ENCODE data around the gene LOC128125822. TPM values are rescaled to one million over a fixed set of nuclear protein-coding genes. Genes with fewer than 3 reads are reported as not detected.

LOC128125822 gene

DNA sequence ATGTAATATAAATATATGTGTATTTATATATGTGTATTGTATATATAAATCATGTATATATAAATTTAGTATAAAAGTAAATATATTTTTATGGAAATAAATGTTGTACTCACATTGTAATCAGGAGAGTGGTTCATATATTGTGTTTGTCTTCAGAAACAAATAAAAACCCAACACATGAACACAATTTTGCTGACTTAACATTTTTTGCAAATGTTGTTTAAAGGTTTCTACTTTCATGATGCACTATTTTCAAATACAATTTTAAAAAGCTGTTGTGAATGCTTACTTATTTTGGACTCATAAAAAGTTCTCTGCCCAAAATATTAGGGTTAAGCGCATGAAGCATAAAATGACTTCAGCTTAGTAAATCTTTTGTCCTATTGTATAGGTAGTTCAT lies 39.3 kb downstream of the LOC128125822 start:
- POLR2A ChIA-PET (ENCODE audit: low non-redundant PET), result no interaction called here
- BruUV-seq (replicated peaks), result no TSS peak
- no peak for DNase-seq (ENCODE audit: low spot score)
- Histone ChIP-seq H3K27me3 (replicated peaks; ENCODE audit: insufficient read depth, low read depth, low read length, poor library complexity) (no peaks in the 10 kb centered on the region), H3K4me3 (ENCODE audit: low read depth, low read length, poor library complexity, severe bottlenecking) (no peak overlapping the region), H3K9me3 (ENCODE audit: low read depth, low read length, poor library complexity, severe bottlenecking) (no peaks in the 10 kb centered on the region), H3K27ac (ENCODE audit: low read depth, low read length, poor library complexity, severe bottlenecking) (no peak overlapping the region), H3K36me3 (ENCODE audit: insufficient read depth, low read length, poor library complexity, severe bottlenecking) (no peaks in the 10 kb centered on the region), H3K4me1 (ENCODE audit: insufficient read depth, low read length, poor library complexity, severe bottlenecking) (no peaks in the 10 kb centered on the region)
- intact Hi-C loops (cut with micrococcal nuclease; ENCODE audit: unreplicated experiment), result no loop called here
- CTCF ChIA-PET, result no interaction called here
- TF ChIP-seq, protein P1, sequence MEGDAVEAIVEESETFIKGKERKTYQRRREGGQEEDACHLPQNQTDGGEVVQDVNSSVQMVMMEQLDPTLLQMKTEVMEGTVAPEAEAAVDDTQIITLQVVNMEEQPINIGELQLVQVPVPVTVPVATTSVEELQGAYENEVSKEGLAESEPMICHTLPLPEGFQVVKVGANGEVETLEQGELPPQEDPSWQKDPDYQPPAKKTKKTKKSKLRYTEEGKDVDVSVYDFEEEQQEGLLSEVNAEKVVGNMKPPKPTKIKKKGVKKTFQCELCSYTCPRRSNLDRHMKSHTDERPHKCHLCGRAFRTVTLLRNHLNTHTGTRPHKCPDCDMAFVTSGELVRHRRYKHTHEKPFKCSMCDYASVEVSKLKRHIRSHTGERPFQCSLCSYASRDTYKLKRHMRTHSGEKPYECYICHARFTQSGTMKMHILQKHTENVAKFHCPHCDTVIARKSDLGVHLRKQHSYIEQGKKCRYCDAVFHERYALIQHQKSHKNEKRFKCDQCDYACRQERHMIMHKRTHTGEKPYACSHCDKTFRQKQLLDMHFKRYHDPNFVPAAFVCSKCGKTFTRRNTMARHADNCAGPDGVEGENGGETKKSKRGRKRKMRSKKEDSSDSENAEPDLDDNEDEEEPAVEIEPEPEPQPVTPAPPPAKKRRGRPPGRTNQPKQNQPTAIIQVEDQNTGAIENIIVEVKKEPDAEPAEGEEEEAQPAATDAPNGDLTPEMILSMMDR (conservative IDR thresholded peaks at IDR 0.05; ENCODE audit: low read depth, low read length), result no peak
- no peak for TF ChIP-seq EZH2 (IDR thresholded peaks at IDR 0.05; ENCODE audit: borderline replicate concordance, low read depth, low read length, poor library complexity, severe bottlenecking)

DNA sequence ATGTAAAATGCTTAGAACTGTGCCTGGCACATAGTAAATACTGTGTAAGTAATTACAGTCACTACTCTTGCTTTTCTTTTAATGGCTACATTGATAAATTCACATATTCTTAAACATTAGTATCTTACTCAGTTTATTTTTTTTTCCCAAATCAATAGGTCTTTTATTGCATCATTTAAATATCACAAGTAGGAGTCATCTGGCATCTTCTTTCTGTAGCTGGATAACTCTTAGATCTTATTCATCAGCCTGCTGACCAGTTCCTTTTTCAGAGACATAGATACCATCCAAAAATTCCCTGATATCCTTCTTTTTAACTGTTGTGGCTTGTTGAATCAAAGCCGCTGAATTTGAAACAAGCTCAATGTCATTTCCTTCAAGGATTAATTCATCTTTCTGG lies 43.3 kb downstream of the LOC128125822 start:
- H3K36me3 ChIP-seq (ENCODE audit: insufficient read depth, low read length, poor library complexity, severe bottlenecking), result no peaks in the 10 kb centered on the region
- no peak overlapping the region for H3K27ac ChIP-seq (ENCODE audit: low read depth, low read length, poor library complexity, severe bottlenecking)
- ChIA-PET CTCF (no interaction called here), POLR2A (ENCODE audit: low non-redundant PET) (no interaction called here)
- intact Hi-C loops (cut with micrococcal nuclease; ENCODE audit: unreplicated experiment), result no loop called here
- TF ChIP-seq, protein P1 (conservative IDR thresholded peaks at IDR 0.05; ENCODE audit: low read depth, low read length), result no peak
- TF ChIP-seq EZH2 (IDR thresholded peaks at IDR 0.05; ENCODE audit: borderline replicate concordance, low read depth, low read length, poor library complexity, severe bottlenecking), result no peak
- peaks cover 6% of the 10 kb centered on the region for H3K27me3 ChIP-seq (replicated peaks; ENCODE audit: insufficient read depth, low read depth, low read length, poor library complexity)
- BruUV-seq (replicated peaks), result no TSS peak
- H3K4me1 ChIP-seq (ENCODE audit: insufficient read depth, low read length, poor library complexity, severe bottlenecking), result no peaks in the 10 kb centered on the region
- H3K9me3 ChIP-seq (ENCODE audit: low read depth, low read length, poor library complexity, severe bottlenecking), result no peaks in the 10 kb centered on the region
- H3K4me3 ChIP-seq (ENCODE audit: low read depth, low read length, poor library complexity, severe bottlenecking), result no peak overlapping the region
- DNase-seq (ENCODE audit: low spot score), result no peak

Other genes starting within 250 kb of the LOC128125822 start
- gene PTP4A1, start within 50 bp of the LOC128125822 start, total RNA-seq (2021), result 64.7 and 80.1 TPM in 2 replicates
- 52.0 and 52.7 TPM in 2 replicates for gene PHF3, start 63.3 kb downstream of the LOC128125822 start, total RNA-seq (2021)

Data from A673 (cell line).